DND-41 (cell line): ENCODE data around the gene LEPR.

Experiments used
- EZH2 ChIP-seq: IDR thresholded peaks from 3 replicates; pipeline ENCODE4 v1.6.1; 2012; ENCODE audit warnings: borderline replicate concordance, low read depth, mild to moderate bottlenecking, moderate library complexity, low read length, inconsistent platforms; ENCODE audit not compliant: severe bottlenecking
- TF ChIP-seq, protein P1 (sequence below): IDR thresholded peaks from 2 replicates; pipeline ENCODE4 v1.5.1; 2012; ENCODE audit warnings: borderline replicate concordance, low read length, moderate library complexity, mild to moderate bottlenecking; ENCODE audit not compliant: poor library complexity, severe bottlenecking; ENCODE audit errors: extremely low read depth

DNA sequence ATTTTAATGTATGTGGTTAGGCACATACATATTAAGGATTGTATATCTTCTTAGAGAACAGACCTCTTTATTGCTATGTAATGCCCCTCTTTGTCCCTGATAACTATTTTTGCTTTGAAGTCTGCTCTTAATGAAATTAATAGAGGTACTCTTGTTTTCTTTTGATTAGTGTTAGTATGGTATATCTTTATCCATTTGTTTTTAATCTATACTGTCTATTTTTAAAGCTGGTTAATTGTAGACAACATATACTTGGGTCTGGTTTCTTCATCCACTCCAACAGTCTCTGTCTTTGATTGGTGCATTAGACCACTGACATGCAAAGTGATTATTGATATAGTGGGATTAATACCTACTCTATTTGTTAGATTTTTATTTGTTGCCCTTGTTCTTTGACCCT is 36.0 kb downstream of the LEPR start:
- TF ChIP-seq, protein P1, sequence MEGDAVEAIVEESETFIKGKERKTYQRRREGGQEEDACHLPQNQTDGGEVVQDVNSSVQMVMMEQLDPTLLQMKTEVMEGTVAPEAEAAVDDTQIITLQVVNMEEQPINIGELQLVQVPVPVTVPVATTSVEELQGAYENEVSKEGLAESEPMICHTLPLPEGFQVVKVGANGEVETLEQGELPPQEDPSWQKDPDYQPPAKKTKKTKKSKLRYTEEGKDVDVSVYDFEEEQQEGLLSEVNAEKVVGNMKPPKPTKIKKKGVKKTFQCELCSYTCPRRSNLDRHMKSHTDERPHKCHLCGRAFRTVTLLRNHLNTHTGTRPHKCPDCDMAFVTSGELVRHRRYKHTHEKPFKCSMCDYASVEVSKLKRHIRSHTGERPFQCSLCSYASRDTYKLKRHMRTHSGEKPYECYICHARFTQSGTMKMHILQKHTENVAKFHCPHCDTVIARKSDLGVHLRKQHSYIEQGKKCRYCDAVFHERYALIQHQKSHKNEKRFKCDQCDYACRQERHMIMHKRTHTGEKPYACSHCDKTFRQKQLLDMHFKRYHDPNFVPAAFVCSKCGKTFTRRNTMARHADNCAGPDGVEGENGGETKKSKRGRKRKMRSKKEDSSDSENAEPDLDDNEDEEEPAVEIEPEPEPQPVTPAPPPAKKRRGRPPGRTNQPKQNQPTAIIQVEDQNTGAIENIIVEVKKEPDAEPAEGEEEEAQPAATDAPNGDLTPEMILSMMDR: no peak
- no peak for TF ChIP-seq EZH2
